ENCODE results near the gene ACO2.

- TF ChIP-seq CTCF (IDR thresholded peaks at IDR 0.05) (no peak), EP300 (IDR thresholded peaks at IDR 0.05) (no peak), POLR2A (IDR thresholded peaks at IDR 0.05) (no peak), POLR2AphosphoS5 (IDR thresholded peaks at IDR 0.05) (no peak)
These were observed 65.3 kb downstream of the ACO2 start for GRCh38 chr22:41534219-41534618.
